ENCODE data around the gene SMARCAD1.
A peak's percentile ranks its signal among the peaks of the same experiment; 100 is the strongest.
"Not testable (repeated sequence)": the region's sequence is repeated elsewhere in the genome, so short reads cannot be mapped to it uniquely, and the experiment has no call there.

SMARCAD1 gene

DNA sequence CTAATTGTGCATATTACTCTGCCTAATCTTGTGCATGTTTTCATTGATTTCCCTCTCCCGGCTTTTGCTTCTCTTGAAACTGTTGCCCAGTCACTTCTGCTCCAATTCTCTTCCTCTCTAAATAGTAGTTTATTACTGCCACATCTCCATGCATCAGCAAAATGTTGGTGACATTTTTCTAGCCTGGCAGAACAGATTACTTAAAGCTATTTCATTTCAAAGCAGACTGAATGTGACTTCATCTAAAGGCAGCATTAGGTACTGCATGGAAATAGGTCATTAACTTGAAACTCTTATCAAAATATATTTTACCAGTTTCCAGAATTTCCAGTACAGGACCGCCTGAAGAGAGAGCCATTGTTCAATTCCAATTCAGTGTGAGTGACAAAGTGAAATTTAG lies 82.6 kb downstream of the SMARCAD1 start:
- TF ChIP-seq, protein P1, sequence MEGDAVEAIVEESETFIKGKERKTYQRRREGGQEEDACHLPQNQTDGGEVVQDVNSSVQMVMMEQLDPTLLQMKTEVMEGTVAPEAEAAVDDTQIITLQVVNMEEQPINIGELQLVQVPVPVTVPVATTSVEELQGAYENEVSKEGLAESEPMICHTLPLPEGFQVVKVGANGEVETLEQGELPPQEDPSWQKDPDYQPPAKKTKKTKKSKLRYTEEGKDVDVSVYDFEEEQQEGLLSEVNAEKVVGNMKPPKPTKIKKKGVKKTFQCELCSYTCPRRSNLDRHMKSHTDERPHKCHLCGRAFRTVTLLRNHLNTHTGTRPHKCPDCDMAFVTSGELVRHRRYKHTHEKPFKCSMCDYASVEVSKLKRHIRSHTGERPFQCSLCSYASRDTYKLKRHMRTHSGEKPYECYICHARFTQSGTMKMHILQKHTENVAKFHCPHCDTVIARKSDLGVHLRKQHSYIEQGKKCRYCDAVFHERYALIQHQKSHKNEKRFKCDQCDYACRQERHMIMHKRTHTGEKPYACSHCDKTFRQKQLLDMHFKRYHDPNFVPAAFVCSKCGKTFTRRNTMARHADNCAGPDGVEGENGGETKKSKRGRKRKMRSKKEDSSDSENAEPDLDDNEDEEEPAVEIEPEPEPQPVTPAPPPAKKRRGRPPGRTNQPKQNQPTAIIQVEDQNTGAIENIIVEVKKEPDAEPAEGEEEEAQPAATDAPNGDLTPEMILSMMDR (IDR thresholded peaks at IDR 0.05), result no peak
- no peak overlapping the region for H3K4me3 ChIP-seq (ENCODE audit: low read depth in 1 of 2, low read length in 1 of 2)
- H3K27ac ChIP-seq, result no peak overlapping the region
- no peaks in the 10 kb centered on the region for H3K9me3 ChIP-seq
- H3K36me3 ChIP-seq, result no peaks in the 10 kb centered on the region
- H3K27me3 ChIP-seq, result no peaks in the 10 kb centered on the region
- H3K4me1 ChIP-seq (ENCODE audit: control insufficient read depth in 1 of 2, insufficient read depth in 1 of 2, low read depth in 1 of 2, low read length in 1 of 2), result no peaks in the 10 kb centered on the region

DNA sequence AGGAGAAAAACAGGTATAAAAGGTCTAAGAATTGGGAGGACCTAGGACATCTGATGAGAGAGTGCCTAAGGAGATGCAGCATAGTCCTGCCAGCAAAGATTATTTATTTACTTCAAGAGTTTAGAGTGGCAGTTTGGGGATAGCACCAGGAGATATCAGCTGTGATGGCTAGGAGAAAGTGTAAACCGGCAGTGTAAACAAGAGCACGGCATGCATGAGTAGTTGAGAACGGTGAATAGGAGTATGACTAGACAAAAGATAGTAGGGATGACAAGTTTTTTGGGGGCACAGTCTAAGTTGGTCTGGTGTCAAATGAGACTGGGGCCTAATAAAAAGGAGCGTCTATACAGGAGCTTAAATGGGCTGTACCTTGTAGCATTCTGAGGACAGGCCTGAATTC lies 86.3 kb downstream of the SMARCAD1 start:
- H3K4me3 ChIP-seq (ENCODE audit: low read depth in 1 of 2, low read length in 1 of 2); H3K9me3 ChIP-seq; H3K4me1 ChIP-seq (ENCODE audit: control insufficient read depth in 1 of 2, insufficient read depth in 1 of 2, low read depth in 1 of 2, low read length in 1 of 2); H3K27ac ChIP-seq; H3K36me3 ChIP-seq; H3K27me3 ChIP-seq: not testable (repeated sequence)

DNA sequence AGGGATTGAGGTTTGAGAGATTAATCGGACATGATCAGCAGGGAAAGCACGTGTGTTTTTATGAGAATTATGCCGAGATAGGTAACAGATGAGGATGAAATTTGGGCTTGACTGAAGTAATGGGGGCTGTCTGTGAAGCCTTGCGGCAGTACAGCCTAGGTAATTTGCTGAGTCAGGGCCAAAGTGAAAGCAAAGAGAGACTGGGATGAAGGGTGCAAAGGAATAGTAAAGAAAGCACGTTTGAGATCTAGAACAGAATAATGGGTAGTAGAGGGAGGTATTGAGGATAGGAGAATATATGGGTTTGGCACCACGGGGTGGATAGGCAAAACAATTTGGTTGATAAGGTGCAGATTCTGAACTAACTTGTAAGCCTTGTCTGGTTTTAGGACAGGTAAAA lies 87.8 kb downstream of the SMARCAD1 start:
- H3K4me1 ChIP-seq (ENCODE audit: control insufficient read depth in 1 of 2, insufficient read depth in 1 of 2, low read depth in 1 of 2, low read length in 1 of 2); H3K36me3 ChIP-seq; H3K27me3 ChIP-seq; H3K9me3 ChIP-seq; H3K27ac ChIP-seq: not testable (repeated sequence)
- H3K4me3 ChIP-seq (ENCODE audit: low read depth in 1 of 2, low read length in 1 of 2), result peak overlapping the region in 1 of 2 experiments; percentile 10

DNA sequence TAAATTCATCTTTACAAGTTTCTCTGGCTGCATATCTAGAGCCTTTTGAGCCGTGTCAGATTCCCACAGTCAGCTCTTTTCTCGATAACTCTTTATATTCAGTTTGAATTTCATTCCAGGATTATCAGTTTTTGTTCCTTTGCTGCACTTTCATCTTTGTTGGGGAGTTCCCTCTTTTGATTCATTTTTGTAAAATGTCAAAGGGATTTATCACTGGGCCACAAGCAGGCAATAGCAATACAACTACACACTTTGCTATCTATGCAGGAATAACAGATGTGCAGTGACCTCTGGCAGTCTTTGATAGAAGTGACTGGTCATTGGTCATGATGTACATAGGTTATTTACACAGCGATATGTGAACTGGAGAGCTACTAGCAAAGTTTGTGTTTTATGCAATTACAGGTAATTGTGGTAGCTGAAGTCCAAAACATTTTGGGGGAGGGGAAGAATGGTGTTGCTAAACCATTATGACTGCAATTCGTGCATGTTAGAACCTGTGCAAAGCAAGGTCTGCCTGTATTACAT lies 91.1 kb downstream of the SMARCAD1 start:
- H3K4me1 ChIP-seq (ENCODE audit: control insufficient read depth in 1 of 2, insufficient read depth in 1 of 2, low read depth in 1 of 2, low read length in 1 of 2), result peaks cover 0 to 5% of the 10 kb centered on the region in 2 experiments
- H3K27ac ChIP-seq, result no peak overlapping the region
- no peaks in the 10 kb centered on the region for H3K27me3 ChIP-seq
- H3K9me3 ChIP-seq, result no peaks in the 10 kb centered on the region
- H3K4me3 ChIP-seq (ENCODE audit: low read depth in 1 of 2, low read length in 1 of 2), result no peak overlapping the region
- TF ChIP-seq, protein P1 (IDR thresholded peaks at IDR 0.05), result no peak
- no peaks in the 10 kb centered on the region for H3K36me3 ChIP-seq

DNA sequence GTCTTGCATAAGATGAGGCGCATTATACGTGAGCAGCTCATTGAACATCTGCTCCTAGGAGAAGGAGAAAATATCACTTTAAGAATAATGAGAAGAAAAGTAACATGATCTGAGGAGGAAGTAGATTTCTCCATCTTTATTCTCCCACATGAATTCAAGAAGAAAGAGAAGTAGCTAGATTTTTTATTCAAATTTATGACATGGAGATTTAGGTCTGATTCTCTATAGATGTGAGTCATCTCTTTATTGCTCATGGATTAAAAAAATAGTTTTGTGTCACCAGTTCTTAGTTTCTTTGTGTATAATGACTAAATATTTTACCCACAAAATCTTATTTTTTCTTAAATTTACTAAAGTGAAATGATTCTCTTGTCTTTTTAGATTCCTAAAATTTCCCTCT lies 94.5 kb downstream of the SMARCAD1 start:
- Histone ChIP-seq H3K4me3 (ENCODE audit: low read depth in 1 of 2, low read length in 1 of 2) (no peak overlapping the region), H3K27ac (no peak overlapping the region), H3K9me3 (no peaks in the 10 kb centered on the region), H3K27me3 (no peaks in the 10 kb centered on the region), H3K4me1 (ENCODE audit: control insufficient read depth in 1 of 2, insufficient read depth in 1 of 2, low read depth in 1 of 2, low read length in 1 of 2) (no peaks in the 10 kb centered on the region), H3K36me3 (no peaks in the 10 kb centered on the region)
- TF ChIP-seq, protein P1 (IDR thresholded peaks at IDR 0.05), result no peak

DNA sequence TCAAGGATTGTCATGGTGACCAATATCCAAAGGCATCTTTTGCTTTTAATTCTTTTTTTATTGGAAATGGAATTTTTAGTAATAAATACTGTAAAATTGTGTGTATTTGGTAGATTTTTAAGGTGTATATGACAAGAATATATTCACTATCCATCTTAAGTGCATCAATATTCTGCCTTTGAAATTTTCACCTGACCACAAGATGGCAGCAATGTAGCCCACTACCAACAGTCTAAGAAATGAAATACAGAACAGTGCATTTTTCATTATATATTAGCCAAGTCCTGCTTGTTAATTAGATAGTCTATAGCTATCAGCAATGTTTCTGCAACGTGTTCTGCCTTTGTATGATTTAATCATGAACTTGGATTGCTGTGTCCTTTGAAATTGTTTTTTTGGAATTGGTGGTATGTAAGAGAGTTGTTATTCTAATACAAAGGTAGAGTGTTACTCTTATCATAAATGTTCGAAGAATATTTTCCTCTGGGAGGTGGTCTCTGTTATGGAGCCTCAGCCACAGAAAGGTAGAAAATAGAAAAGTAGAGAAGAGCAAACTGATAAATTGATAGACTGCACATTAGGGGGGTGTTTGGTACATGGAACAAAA lies 96.8 kb downstream of the SMARCAD1 start:
- Histone ChIP-seq H3K27ac (no peak overlapping the region), H3K9me3 (no peaks in the 10 kb centered on the region), H3K4me1 (ENCODE audit: control insufficient read depth in 1 of 2, insufficient read depth in 1 of 2, low read depth in 1 of 2, low read length in 1 of 2) (no peaks in the 10 kb centered on the region), H3K4me3 (ENCODE audit: low read depth in 1 of 2, low read length in 1 of 2) (no peak overlapping the region), H3K27me3 (no peaks in the 10 kb centered on the region), H3K36me3 (no peaks in the 10 kb centered on the region)
- TF ChIP-seq, protein P1 (IDR thresholded peaks at IDR 0.05), result no peak

Data from neutrophil (primary cell).